ENCODE measurements around the gene GCH1. TPM values are rescaled to one million over a fixed set of nuclear protein-coding genes. Genes with fewer than 3 reads are reported as not detected.

Gene GCH1
- 10 to 100 TPM in 3 of 4 donors, 1 to 10 TPM in 1; 9.4 to 27.9 (median 18.7) TPM for total RNA-seq

DNA sequence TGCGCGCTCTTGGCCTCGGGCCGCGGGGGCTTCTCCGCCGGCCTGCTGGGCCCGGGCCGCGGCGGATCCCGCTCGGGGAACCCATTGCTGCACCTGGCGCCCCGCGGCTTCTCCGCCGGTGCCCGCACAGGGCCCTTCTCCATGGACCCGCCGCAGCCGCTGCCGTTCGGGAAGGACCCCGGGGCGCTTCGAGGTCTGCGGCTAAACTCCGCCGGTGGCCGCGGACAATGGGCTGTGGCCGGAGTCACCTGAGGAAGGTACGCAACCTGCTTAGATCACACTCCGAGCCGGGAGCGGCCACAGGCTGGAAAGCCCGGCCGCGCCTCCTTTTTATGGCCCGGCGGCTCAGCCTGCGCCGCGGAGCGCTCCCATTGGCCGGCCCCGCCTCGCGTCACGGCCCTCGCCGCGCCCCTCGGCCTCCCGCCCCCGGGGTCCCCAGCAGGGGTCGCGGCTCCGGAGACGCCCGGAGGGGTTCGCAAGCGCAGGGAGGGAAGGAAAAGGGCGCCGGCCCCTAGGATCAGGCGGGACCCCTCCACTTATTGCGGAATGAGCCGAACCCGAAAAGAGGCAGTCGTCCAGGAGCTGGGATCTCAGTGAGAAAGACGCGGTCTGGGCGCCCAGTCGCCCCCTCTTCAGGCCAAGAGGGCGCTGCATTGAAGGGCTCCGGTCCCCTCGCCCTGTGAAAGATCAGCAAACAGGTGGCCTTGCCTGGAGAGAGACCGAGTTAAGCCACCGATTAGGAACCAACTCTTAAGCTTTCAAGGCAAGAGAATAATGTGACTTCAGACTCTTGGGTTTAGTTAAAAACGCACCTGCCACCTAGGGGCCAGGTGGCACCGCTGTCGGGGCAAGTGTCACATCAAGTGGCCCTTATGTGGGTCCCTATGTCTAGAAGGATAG lies at the start of gene GCH1:
Gene GCH1, minus strand, starts transcription at position 306 of the 900 bp plus-strand sequence. Its CDS starts 163 bp downstream, at position 143.
- DNase-seq (ENCODE audit: low spot score) (peak; percentile 53), ATAC-seq (ENCODE audit: low FRiP score) (peak; percentile 90)
- TF ChIP-seq CTCF (IDR thresholded peaks at IDR 0.05): peak in 1 of 3 donors; percentile 20

DNA sequence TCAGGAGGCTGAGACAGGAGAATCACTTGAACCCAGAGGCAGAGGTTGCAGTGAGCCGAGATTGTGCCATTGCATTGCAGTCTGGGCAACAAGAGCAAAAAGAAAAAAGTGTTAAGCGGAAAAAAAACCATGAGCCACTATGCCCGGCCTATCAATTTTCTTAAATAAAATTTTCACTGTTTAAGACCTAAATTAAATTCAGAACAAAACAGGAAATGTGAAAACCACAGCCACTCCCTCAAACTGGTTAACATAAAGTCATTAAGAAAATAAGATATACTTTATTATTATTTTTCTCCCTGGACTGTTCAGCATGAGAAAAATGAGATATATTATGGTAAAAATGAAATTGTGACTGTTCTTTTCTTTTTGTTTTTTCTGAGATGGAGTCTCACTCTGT lies 44.6 kb upstream of the GCH1 start:
- ATAC-seq (ENCODE audit: low FRiP score) (no peak), DNase-seq (ENCODE audit: low spot score) (no peak)
- no peak for TF ChIP-seq CTCF (IDR thresholded peaks at IDR 0.05)

GRCh38 chr14:54946500-54946899 lies 43.9 kb upstream of the GCH1 start:
- TF ChIP-seq CTCF (IDR thresholded peaks at IDR 0.05): no peak
- ATAC-seq (ENCODE audit: low FRiP score) (no peak), DNase-seq (ENCODE audit: low spot score) (no peak)

DNA sequence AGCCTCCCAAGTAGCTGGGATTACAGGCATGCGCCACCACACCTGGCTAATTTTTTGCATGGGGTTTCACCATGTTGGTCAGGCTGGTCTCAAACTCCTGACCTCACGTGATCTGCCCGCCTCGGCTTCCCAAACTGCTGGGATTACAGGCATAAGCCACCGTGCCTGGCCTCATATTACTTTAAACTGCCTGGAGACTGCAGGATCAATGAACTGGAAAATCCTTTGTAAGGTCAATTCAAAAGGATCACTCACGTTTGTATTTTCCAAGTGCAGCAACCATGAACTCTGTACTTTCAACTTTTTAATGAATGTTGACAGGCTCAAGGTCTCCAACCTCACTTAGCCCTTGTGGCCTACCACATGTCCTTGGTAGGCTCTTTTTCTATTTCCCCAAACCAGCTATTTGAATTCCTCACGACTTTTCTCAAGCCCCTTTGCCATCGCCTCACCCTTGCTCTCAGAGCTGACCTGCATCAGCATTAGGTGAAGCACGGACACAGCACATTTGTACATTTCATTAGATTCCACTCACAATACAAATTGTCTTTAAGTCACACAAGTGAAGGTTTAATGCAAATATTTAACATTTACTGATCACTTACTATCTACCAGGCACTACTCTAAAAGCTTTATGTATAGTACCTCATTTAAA lies 42.2 kb upstream of the GCH1 start:
- ATAC-seq (ENCODE audit: low FRiP score): no peak
- no peak for DNase-seq (ENCODE audit: low spot score)
- no peak for TF ChIP-seq CTCF (IDR thresholded peaks at IDR 0.05)

DNA sequence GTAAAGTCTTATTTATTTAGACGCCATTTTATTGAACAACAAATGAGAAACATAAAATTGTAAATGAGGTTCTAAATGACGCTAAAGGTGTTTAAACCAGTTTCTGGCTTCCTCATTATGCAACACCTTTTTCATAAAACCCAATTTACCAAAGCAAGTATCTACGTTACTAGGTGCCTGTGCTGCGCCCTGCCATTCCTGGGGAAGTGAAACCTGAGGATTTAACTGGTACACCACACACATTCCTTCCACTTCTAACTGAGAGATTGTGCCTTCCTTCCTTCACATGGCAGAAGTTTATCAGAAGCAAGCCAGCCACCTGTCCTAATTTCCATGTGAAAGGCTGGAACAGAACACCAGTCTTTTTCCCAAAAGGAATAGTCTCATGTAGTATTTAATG lies 40.3 kb upstream of the GCH1 start:
- ATAC-seq (ENCODE audit: low FRiP score) (no peak), DNase-seq (ENCODE audit: low spot score) (no peak)
- no peak for TF ChIP-seq CTCF (IDR thresholded peaks at IDR 0.05)

DNA sequence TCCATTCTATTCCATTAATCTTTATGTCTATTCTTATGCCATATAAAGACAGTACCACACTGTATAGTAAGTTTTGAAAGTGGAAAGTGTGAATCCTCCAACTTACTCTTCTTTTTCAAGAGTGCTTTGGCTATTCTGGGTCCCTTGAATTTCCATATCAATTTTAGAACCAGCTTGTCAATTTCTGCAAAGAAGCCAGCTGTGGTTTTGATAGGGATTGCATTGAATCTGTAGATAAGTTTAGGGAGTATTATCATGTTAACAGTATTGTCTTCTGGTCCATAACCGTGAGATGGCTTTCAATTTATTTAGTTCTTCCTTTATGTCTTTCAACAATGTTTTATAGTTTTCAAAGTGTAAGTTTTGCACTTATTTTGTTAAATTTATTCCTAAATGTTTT lies 34.2 kb upstream of the GCH1 start:
- DNase-seq (ENCODE audit: low spot score) (no peak), ATAC-seq (ENCODE audit: low FRiP score) (no peak)
- no peak for TF ChIP-seq CTCF (IDR thresholded peaks at IDR 0.05)

Measured in omental fat pad (tissue), 4 donors.